ENCODE measurements around the gene KIFAP3. TPM values are rescaled to one million over a fixed set of nuclear protein-coding genes. Genes with fewer than 3 reads are reported as not detected.

The KIFAP3 gene
- total RNA-seq, 1 experiment from 2014 or later: 3.8 TPM

- H2BK12ac ChIP-seq (ENCODE audit: insufficient read length, low read depth, low read length): no peak overlapping the region
- WGBS (ENCODE audit: extremely low coverage, insufficient read length, low lambda C conversion rate): no CpG with 5 or more reads among the region's 2 CpGs
- no peak overlapping the region for H2BK5ac ChIP-seq (ENCODE audit: insufficient read length, low read length)
- no peaks in the 10 kb centered on the region for H3K27me3 ChIP-seq (ENCODE audit: insufficient read depth, low read length)
- no peak overlapping the region for H3K14ac ChIP-seq (ENCODE audit: insufficient read depth, low read length)
- H3K23me2 ChIP-seq (ENCODE audit: insufficient read length, low read depth, low read length, poor library complexity, severe bottlenecking): no peaks in the 10 kb centered on the region
- no peak overlapping the region for H3K27ac ChIP-seq (ENCODE audit: insufficient read length, low read depth, low read length)
- Mint-ChIP-seq H3K4me1 (peaks cover 14 to 17% of the 10 kb centered on the region in 2 experiments), H3K27me3 (ENCODE audit: low read depth) (no peaks in the 10 kb centered on the region), H3K9me3 (no peaks in the 10 kb centered on the region), H3K4me3 (no peak overlapping the region), H3K36me3 (ENCODE audit: insufficient read depth in 1 of 3, low read depth in 3 of 3) (peaks cover 6 to 18% (median 12%) of the 10 kb centered on the region in 3 experiments), H3K27ac (no peak overlapping the region)
- H2AK5ac ChIP-seq (ENCODE audit: insufficient read length, low read length): no peak overlapping the region
- no peak overlapping the region for H4K8ac ChIP-seq (replicated peaks; ENCODE audit: insufficient read length, low read depth, low read length)
- no peak overlapping the region for H2AFZ ChIP-seq (ENCODE audit: low read length)
- H3K4me2 ChIP-seq (ENCODE audit: insufficient read depth, insufficient read length, low read length): no peak overlapping the region
- no peak overlapping the region for H2BK120ac ChIP-seq (ENCODE audit: low read depth, low read length, poor library complexity, severe bottlenecking)
- TF ChIP-seq CTCF (conservative IDR thresholded peaks at IDR 0.05): no peak
- H3K23ac ChIP-seq (ENCODE audit: insufficient read length, low read depth, low read length): no peak overlapping the region
- H3T11ph ChIP-seq (ENCODE audit: low read length): no peak overlapping the region
- DNase-seq: no peak
- H3K79me1 ChIP-seq (ENCODE audit: insufficient read depth, low read depth, low read length, poor library complexity, severe bottlenecking): no peaks in the 10 kb centered on the region
- no peak overlapping the region for H3K4ac ChIP-seq (ENCODE audit: low read depth, low read length)
- H3K9ac ChIP-seq (ENCODE audit: extremely low read depth, insufficient read length, low read length): no peak overlapping the region
- no peak overlapping the region for H4K5ac ChIP-seq (ENCODE audit: insufficient read length, low read depth, low read length)
- H2BK20ac ChIP-seq (ENCODE audit: low read depth, low read length, poor library complexity, severe bottlenecking): no peak overlapping the region
- H3K56ac ChIP-seq (ENCODE audit: insufficient read length, low read depth, low read length): no peak overlapping the region
- H3K9me3 ChIP-seq (ENCODE audit: control insufficient read depth, low read depth, low read length): no peaks in the 10 kb centered on the region
- H3K79me2 ChIP-seq (ENCODE audit: insufficient read depth, low read length): peaks cover 4% of the 10 kb centered on the region; the same call in 1 of the 2 replicates
- no peaks in the 10 kb centered on the region; the same call in 1 of the 2 replicates for H3K4me1 ChIP-seq (ENCODE audit: insufficient read depth, low read length)
- no peak overlapping the region for H3K18ac ChIP-seq (ENCODE audit: insufficient read length, low read depth, low read length)
- H4K20me1 ChIP-seq (ENCODE audit: control insufficient read depth, insufficient read depth, insufficient read length): no peaks in the 10 kb centered on the region
- no peak overlapping the region for H4K91ac ChIP-seq (ENCODE audit: insufficient read length, low read depth, low read length)
- H2BK15ac ChIP-seq (ENCODE audit: low read depth, low read length): no peak overlapping the region
These were observed 187.6 kb downstream of the KIFAP3 start for GRCh38 chr1:169886931-169887330.

Measured in H9 (cell line).